Measurements from ENCODE around the gene FKBP2.

GRCh38 chr11:64210301-64211020 lies 30.4 kb upstream of the FKBP2 start:
- TF ChIP-seq HNRNPK (IDR thresholded peaks at IDR 0.05; ENCODE audit: low read depth, low read length, poor library complexity, severe bottlenecking), result no peak
- no peak for TF ChIP-seq CREB1 (IDR thresholded peaks at IDR 0.05)
- no peak for TF ChIP-seq CREB1 (CRISPR knock-in tag; IDR thresholded peaks at IDR 0.05)
- TF ChIP-seq MAX (IDR thresholded peaks at IDR 0.05), result no peak

All from HepG2 (cell line).